DLD1 (cell line): ENCODE measurements around the gene PNPLA4.

Source experiments
- in situ Hi-C: cut with HindIII; loops from 2 replicates; pipeline ENCODE4 v1.10.0; 2017; ENCODE audit warnings: low sequenced_read_pairs

Gene PNPLA4

GRCh38 chrX:7872042-7872441, 55.2 kb downstream of the PNPLA4 start:
- in situ Hi-C loops, result no loop called here

- in situ Hi-C loops, result no loop called here
Observed at GRCh38 chrX:7852166-7852565, 75.0 kb downstream of the PNPLA4 start.
